GM21360 (cell line): ENCODE measurements around the gene PPP1R10.

Experiments used
- ATAC-seq: cut with Tn5 transposase; IDR thresholded peaks from one replicate; pipeline ENCODE4 v1.9.1; 2021; ENCODE audit warnings: mild to moderate bottlenecking, moderate library complexity; ENCODE audit not compliant: unreplicated experiment

Gene PPP1R10

GRCh38 chr6:30557683-30557981 lies 59.4 kb downstream of the PPP1R10 start:
- ATAC-seq, result no peak

DNA sequence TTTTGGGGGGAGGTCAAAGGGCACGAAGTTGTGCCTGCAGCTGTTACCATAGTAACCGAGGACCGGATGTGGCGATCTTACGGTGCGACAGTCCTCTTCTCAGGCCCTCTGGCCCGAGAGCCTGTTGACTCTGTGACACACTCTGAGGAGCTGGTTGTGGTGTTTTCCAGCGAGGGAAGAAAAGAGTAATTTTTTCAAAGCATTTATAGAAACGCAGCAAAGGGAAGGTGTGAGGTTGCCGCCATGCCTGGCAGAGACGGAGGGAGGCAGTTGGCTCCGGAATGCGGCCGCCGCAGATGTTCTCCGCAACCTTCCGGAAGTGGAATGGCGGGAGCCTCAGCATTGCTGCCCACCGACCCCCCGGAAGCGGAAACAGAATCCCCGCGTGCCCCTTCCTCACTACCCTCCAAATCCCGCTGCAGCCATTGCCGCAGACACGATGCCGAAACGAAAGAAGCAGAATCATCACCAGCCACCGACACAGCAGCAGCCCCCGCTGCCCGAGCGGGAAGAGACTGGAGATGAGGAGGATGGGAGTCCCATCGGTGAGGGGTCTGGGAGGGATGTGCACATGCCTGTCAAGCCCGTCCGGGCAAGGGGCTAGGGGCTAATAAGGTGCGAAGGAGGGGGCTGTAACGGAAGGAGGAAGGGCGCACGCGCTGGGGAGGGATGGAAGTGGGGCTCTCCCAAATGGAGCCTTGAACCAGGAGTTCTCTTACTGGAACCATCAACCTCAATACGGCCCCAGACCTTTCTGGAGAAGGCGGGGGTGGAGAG lies 59.9 kb downstream of the PPP1R10 start, which contains the start of gene PRR3:
PRR3 (plus strand) TSS at position 390 of the 777 bp plus-strand sequence; CDS start at position 440, 50 bp downstream.
- peak; percentile 46 for ATAC-seq

GRCh38 chr6:30556066-30556905 lies 60.8 kb downstream of the PPP1R10 start, which contains the start of gene GNL1:
Gene GNL1, minus strand, starts transcription at chr6:30556489. Its CDS starts 286 bp downstream, at chr6:30556203.
- peak; percentile 65 for ATAC-seq

- ATAC-seq, result no peak
These were observed 61.3 kb downstream of the PPP1R10 start for GRCh38 chr6:30555816-30556065.

GRCh38 chr6:30554962-30555815 lies 61.9 kb downstream of the PPP1R10 start:
- no peak for ATAC-seq

DNA sequence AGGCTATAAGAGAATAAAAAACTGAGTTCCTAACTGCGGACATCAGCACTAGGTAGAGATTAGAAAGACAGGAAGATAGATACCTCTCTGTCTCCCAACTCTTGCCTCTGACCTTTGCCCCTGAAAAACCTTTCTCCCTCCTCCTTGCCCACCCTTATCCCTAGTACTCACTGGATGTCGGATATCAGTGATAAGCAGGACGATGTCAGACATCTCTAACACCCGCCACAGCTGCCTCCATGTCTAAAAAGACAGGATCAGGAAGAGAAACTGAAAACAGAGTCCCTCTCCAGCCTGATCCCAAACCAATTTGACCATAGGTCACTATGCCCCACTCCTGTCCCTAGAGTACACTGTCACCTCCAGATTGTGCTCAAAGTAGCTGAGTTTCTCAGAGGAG lies 62.6 kb downstream of the PPP1R10 start:
- ATAC-seq, result no peak
